HCT116 (cell line): Measurements from ENCODE around the gene IFT20. TPM values are rescaled to one million over a fixed set of nuclear protein-coding genes. Genes with fewer than 3 reads are reported as not detected.

Experiments used
- ATAC-seq: fragments of 200-7000 bp; cut with Tn5 transposase; 2 replicates; pipeline ENCODE4 v1.9.1; 2020; ENCODE audit warnings: mild to moderate bottlenecking, moderate library complexity
- BruUV-seq: library from RNA; stranded (reverse); fragments of 400-500 nt; replicated peaks from 2 replicates; lab custom pipeline; 2021; lab: Mats Ljungman, UMichigan
- CTCF ChIA-PET: fragments of 300-600 bp; sonication (Branson Sonifier 250); formaldehyde crosslinking; loops from one replicate; lab custom pipeline; 2021; ENCODE audit warnings: antibody characterized with exemption; lab: Charles Lee
- POLR2A ChIA-PET: fragments of 300-600, 350-600 bp; sonication (Branson Sonifier 250); formaldehyde crosslinking; loops from one replicate; lab custom pipeline; 2021; ENCODE audit warnings: antibody characterized with exemption; lab: Charles Lee
- RAD21 ChIA-PET, 2 experiments: fragments of 300-600 bp; sonication (Branson Sonifier 250); formaldehyde crosslinking; loops; one replicate each; lab custom pipeline; 2023; ENCODE audit warnings: low total read pairs in 2 of 2; ENCODE audit not compliant: uncharacterized antibody in 2 of 2, unreplicated experiment in 2 of 2, low non-redundant PET in 1 of 2; lab: Charles Lee
- DNase-seq: peaks from one replicate; pipeline ENCODE4 v3.0.0-alpha.2; 2010; ENCODE audit warnings: low read depth, low spot score
- H2AFZ ChIP-seq: fragments of 200-600 bp; shearing (Covaris generic), sonication (generic); 2 replicates; pipeline ENCODE4 v1.6.1; 2017; ENCODE audit warnings: low read depth, mixed run types, mixed read lengths, antibody characterized with exemption, low read length; ENCODE audit not compliant: poor library complexity, severe bottlenecking
- H3K27ac ChIP-seq: 2 replicates; pipeline ENCODE4 v1.5.1; 2012; ENCODE audit warnings: low read depth, low read length
- H3K27me3 ChIP-seq: fragments of 200-600 bp; sonication (generic); 2 replicates; pipeline ENCODE4 v1.6.1; 2016; ENCODE audit warnings: mixed run types, low read length, mixed read lengths; ENCODE audit not compliant: insufficient read depth
- H3K36me3 ChIP-seq, 2 experiments: fragments of 200-500 bp in 1 of 2; fragments of 200-600 bp in 1 of 2; sonication (Bioruptor generic) in 1 of 2; sonication (generic) in 1 of 2; 2 replicates each; pipeline versions ENCODE4 v1.5.1 to v1.6.1; 2014 to 2016; ENCODE audit warnings: low read length in 2 of 2, inconsistent platforms in 1 of 2, mixed read lengths in 1 of 2, mixed run types in 1 of 2; ENCODE audit not compliant: insufficient read depth in 2 of 2, control insufficient read depth in 1 of 2
- H3K4me1 ChIP-seq, 2 experiments: fragments of 200-600 bp in 1 of 2; sonication (generic) in 1 of 2; 2 replicates each; pipeline versions ENCODE4 v1.5.1 to v1.6.1; 2012 to 2017; ENCODE audit warnings: low read length in 2 of 2, inconsistent platforms in 1 of 2, mild to moderate bottlenecking in 1 of 2, mixed read lengths in 1 of 2, mixed run types in 1 of 2, moderate library complexity in 1 of 2; ENCODE audit not compliant: insufficient read depth in 2 of 2, control insufficient read depth in 1 of 2
- H3K4me2 ChIP-seq: fragments of 200-600 bp; sonication (generic); 2 replicates; pipeline ENCODE4 v1.6.1; 2017; ENCODE audit warnings: mixed run types, low read length, mixed read lengths
- H3K4me3 ChIP-seq, 2 experiments: fragments of 200-600 bp in 1 of 2; sonication (generic) in 1 of 2; replicated peaks in 1 of 2; 2 replicates each; pipeline ENCODE4 v1.5.1; 2011 to 2016; ENCODE audit warnings: low read length in 2 of 2, control low read depth in 1 of 2, low read depth in 1 of 2, mild to moderate bottlenecking in 1 of 2, mixed read lengths in 1 of 2, mixed run types in 1 of 2
- H3K79me2 ChIP-seq: fragments of 200-600 bp; sonication (generic); 2 replicates; pipeline ENCODE4 v1.6.1; 2017; ENCODE audit warnings: mild to moderate bottlenecking, mixed run types, low read length, moderate library complexity, mixed read lengths; ENCODE audit not compliant: insufficient read depth
- H3K9ac ChIP-seq: fragments of 200-600 bp; sonication (generic); 2 replicates; pipeline ENCODE4 v1.6.1; 2016; ENCODE audit warnings: low read length, mixed read lengths
- H3K9me2 ChIP-seq: fragments of 200-600 bp; sonication (generic), shearing (Covaris generic); 2 replicates; pipeline ENCODE4 v1.6.1; 2017; ENCODE audit warnings: mixed run types, mild to moderate bottlenecking, moderate library complexity; ENCODE audit not compliant: insufficient read depth
- H3K9me3 ChIP-seq, 2 experiments: fragments of 200-500 bp in 1 of 2; fragments of 200-600 bp in 1 of 2; sonication (Bioruptor generic) in 1 of 2; sonication (generic) in 1 of 2; 2 replicates each; pipeline ENCODE4 v1.6.1; 2014 to 2017; ENCODE audit warnings: low read length in 2 of 2, mixed read lengths in 2 of 2, inconsistent platforms in 1 of 2, low read depth in 1 of 2, mild to moderate bottlenecking in 1 of 2, mixed run types in 1 of 2, moderate library complexity in 1 of 2; ENCODE audit not compliant: control insufficient read depth in 1 of 2, insufficient read depth in 1 of 2
- H4K20me1 ChIP-seq: fragments of 200-600 bp; sonication (generic), shearing (Covaris generic); 2 replicates; pipeline ENCODE4 v1.6.1; 2017; ENCODE audit warnings: mixed run types, mild to moderate bottlenecking, moderate library complexity; ENCODE audit not compliant: insufficient read depth
- CBX3 ChIP-seq: IDR thresholded peaks from 2 replicates; pipeline ENCODE4 v1.6.1; 2012; ENCODE audit warnings: low read depth
- EGR1 ChIP-seq: IDR thresholded peaks from 2 replicates; pipeline ENCODE4 v1.6.1; 2012; ENCODE audit warnings: low read depth
- ELF1 ChIP-seq: IDR thresholded peaks from 2 replicates; pipeline ENCODE4 v1.6.1; 2012; ENCODE audit warnings: low read depth, borderline replicate concordance
- EZH2phosphoT487 ChIP-seq: fragments of 200-600 bp; IDR thresholded peaks from 2 replicates; pipeline ENCODE4 v1.6.1; 2018; ENCODE audit warnings: antibody characterized with exemption, borderline replicate concordance
- FOSL1 ChIP-seq: IDR thresholded peaks from 2 replicates; pipeline ENCODE4 v1.6.1; 2012; ENCODE audit warnings: low read depth
- JUND ChIP-seq: IDR thresholded peaks from 2 replicates; pipeline ENCODE4 v1.6.1; 2012
- POLR2AphosphoS5 ChIP-seq: IDR thresholded peaks from 2 replicates; pipeline ENCODE4 v1.6.1; 2011; ENCODE audit warnings: mild to moderate bottlenecking, low read depth, low read length, moderate library complexity
- RAD21 ChIP-seq: IDR thresholded peaks from 2 replicates; pipeline ENCODE4 v1.6.1; 2012; ENCODE audit warnings: low read depth, mild to moderate bottlenecking
- SIN3A ChIP-seq: IDR thresholded peaks from 2 replicates; pipeline ENCODE4 v1.6.1; 2012; ENCODE audit warnings: low read depth
- SP1 ChIP-seq: IDR thresholded peaks from 2 replicates; pipeline ENCODE4 v1.6.1; 2012; ENCODE audit warnings: low read depth
- SRF ChIP-seq: IDR thresholded peaks from 2 replicates; pipeline ENCODE4 v1.6.1; 2012; ENCODE audit warnings: low read depth
- TCF7L2 ChIP-seq: IDR thresholded peaks from 2 replicates; pipeline ENCODE4 v1.7.0; 2011; ENCODE audit warnings: borderline replicate concordance, inconsistent platforms; ENCODE audit not compliant: insufficient read depth, insufficient read length; ENCODE audit errors: extremely low read depth
- ZFX ChIP-seq: fragments of 450-650 bp; IDR thresholded peaks from 2 replicates; pipeline ENCODE4 v1.6.1; 2017
- intact Hi-C: fragments of 100-400 bp; cut with micrococcal nuclease; formaldehyde crosslinking; loops from 2 replicates; pipeline ENCODE4 v1.10.0; 2022
- total RNA-seq: library from RNA; stranded (reverse); gene quantifications from one replicate; pipeline ENCODE4 v1.2.1, GENCODE V29; 2021; ENCODE audit not compliant: unreplicated experiment
- TF ChIP-seq, protein P1 (sequence below): IDR thresholded peaks from 2 replicates; pipeline ENCODE4 v1.6.1; 2012; ENCODE audit warnings: low read depth
- TF ChIP-seq, protein P2 (sequence below): IDR thresholded peaks from 2 replicates; pipeline ENCODE4 v1.6.1; 2012

IFT20 gene
- total RNA-seq, 1 experiment from 2014 or later = 21.7 TPM

DNA sequence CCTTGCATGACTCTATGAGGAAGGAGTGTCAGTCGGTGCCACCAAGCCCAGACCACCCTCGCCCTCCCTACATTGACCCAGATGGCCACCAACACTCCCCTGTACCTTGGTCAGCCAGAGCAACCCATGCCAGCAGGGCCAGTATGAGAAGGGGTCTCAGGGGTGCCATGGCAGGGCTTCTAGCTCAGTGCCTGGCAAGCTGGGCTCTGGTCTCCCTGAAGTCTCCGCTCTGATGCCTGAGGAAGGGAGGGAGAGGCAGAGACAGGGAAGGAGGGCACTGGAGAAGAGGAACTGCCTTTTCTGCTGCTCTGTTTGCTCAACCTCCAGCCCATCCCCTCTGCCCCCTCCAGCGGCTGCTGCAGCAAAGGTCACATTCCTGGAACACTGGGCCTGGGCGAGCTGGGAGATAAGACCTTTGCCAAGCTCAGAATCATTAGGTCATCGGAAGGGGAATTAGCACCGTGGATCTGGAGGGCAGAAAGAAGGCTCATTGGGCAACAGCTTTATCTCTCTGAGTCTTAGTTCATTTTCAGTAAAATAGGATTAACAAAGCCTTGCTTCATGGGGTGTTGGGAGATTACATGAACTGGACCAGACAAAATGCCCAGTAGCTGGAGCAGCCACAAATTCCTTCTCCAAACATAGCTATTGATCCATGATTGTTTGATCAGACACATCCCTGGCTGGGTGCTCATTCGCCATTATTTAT is 34.9 kb upstream of the IFT20 start, which contains the start of gene VTN:
Gene VTN (minus strand): TSS at position 273 of the 709 bp plus-strand sequence. CDS start 104 bp downstream, at position 169.
- intact Hi-C loops = loop anchor here (10.0 kb wide), 2 partner anchors 55 to 75 kb away; partner anchors contain the start of gene TMEM97
- POLR2A ChIA-PET = interaction anchor here (1.2 kb wide), 1 partner anchor 12 kb away, joined by 6 read pairs; the partner anchor contains the start of gene POLDIP2
- no peak within 1 kb of the TSS for H3K27ac ChIP-seq
- RAD21 ChIA-PET = no interaction called here
- no peak within 1 kb of the TSS for H3K9ac ChIP-seq
- H4K20me1 ChIP-seq = no peaks in the 10 kb centered on the region
- H3K4me2 ChIP-seq = peak within 1 kb of the TSS; percentile 77
- ATAC-seq (no peak), DNase-seq (no peak)
- CTCF ChIA-PET = no interaction called here
- peaks cover 11 to 20% of the 10 kb centered on the region in 2 experiments; a peak in 3 of 4 replicates for H3K4me1 ChIP-seq
- H3K4me3 ChIP-seq = peak within 1 kb of the TSS; percentile 17 to 50; a peak in 3 of 4 replicates
- no peaks in the 10 kb centered on the region for H3K79me2 ChIP-seq
- no peaks in the 10 kb centered on the region for H3K36me3 ChIP-seq
- H3K9me3 ChIP-seq = no peaks in the 10 kb centered on the region
- H2AFZ ChIP-seq = no peak within 1 kb of the TSS
- H3K9me2 ChIP-seq = no peaks in the 10 kb centered on the region
- TF ChIP-seq, protein P1, sequence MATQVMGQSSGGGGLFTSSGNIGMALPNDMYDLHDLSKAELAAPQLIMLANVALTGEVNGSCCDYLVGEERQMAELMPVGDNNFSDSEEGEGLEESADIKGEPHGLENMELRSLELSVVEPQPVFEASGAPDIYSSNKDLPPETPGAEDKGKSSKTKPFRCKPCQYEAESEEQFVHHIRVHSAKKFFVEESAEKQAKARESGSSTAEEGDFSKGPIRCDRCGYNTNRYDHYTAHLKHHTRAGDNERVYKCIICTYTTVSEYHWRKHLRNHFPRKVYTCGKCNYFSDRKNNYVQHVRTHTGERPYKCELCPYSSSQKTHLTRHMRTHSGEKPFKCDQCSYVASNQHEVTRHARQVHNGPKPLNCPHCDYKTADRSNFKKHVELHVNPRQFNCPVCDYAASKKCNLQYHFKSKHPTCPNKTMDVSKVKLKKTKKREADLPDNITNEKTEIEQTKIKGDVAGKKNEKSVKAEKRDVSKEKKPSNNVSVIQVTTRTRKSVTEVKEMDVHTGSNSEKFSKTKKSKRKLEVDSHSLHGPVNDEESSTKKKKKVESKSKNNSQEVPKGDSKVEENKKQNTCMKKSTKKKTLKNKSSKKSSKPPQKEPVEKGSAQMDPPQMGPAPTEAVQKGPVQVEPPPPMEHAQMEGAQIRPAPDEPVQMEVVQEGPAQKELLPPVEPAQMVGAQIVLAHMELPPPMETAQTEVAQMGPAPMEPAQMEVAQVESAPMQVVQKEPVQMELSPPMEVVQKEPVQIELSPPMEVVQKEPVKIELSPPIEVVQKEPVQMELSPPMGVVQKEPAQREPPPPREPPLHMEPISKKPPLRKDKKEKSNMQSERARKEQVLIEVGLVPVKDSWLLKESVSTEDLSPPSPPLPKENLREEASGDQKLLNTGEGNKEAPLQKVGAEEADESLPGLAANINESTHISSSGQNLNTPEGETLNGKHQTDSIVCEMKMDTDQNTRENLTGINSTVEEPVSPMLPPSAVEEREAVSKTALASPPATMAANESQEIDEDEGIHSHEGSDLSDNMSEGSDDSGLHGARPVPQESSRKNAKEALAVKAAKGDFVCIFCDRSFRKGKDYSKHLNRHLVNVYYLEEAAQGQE = no peak
- TF ChIP-seq, protein P2, sequence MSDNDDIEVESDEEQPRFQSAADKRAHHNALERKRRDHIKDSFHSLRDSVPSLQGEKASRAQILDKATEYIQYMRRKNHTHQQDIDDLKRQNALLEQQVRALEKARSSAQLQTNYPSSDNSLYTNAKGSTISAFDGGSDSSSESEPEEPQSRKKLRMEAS = no peak
- TF ChIP-seq SP1 (no peak), ZFX (no peak), JUND (no peak), RAD21 (no peak), POLR2AphosphoS5 (no peak), SRF (no peak), EZH2phosphoT487 (no peak), EGR1 (no peak), ELF1 (no peak), CBX3 (no peak), FOSL1 (no peak), SIN3A (no peak), TCF7L2 (no peak)
- H3K27me3 ChIP-seq = no peaks in the 10 kb centered on the region
- BruUV-seq = no TSS peak
